AML-193 (cell line): ENCODE data around the gene CCL19.

Source experiments
- DNase-seq, 2 experiments: peaks; one replicate each; lab custom pipeline; 2025; lab: John Stamatoyannopoulos, UW

CCL19 gene

DNA sequence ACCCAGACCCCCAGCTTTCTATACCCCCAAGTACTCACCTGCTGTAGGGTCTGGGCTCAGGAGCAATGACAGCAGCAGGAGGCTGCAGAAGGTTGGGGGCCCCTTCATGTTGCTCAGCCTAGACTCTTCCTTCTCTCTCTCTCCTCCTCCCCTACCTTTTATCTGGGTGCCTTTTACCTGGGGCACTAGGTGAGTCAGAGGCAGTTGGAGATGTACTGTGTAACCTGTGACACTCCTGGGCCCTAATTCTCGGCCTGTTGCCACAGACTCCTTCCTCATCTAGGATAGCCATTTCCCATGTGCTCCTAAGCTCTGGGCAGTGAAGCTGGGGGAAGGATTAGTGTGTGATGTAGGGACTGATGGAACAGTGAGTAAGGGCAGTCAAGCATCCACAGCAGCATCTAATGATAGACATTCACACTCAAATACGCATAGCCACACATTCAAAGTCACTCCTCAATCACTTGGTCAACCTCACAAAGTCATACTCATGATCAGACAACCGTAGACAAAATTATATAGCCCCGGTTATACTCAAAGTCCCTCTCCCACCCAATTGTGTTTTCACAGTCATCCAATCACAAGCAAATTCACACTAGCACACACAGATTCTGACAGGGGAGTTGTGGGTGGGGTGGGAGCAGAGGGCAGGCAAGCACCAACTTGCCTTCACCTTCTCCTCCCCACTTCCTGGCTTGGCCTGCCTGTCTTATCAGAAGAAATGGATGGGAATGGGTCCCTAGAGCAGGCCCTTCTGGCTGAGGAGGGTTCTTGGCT lies 28.4 kb downstream of the CCL19 start, which contains the start of gene CCL27:
Gene CCL27 (minus strand): TSS at position 132 of the 777 bp plus-strand sequence. CDS start 24 bp downstream, at position 108.
- no peak for DNase-seq

DNA sequence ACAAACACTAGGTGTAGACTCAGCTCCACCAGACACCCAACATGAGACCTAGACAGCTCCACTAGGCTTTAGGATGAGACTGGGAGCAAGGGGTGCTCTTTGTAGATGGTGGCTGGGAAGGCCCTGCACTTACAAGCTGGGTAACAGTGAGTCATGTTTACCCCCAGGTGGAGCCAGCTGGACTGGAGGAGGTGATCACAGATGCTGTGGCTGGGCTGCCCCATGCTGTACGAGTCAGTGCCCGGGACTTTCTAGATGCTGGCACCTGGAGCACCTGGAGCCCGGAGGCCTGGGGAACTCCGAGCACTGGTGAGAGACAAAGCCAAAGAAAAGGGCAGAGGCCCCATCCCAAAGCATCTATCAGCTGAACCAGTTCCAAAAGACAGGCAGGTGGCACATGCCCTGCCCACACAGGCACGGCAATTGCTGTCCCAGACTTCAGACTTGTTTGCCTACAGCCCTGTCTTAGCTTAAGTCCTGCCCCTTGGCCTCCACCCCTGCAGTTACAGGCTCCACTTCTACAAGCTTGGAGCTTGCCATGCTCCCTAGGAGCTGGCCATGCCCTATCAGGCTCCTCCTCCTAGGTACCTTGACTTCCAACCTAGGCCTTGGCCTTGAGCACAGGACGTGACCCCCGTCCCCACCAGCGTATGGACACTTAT lies 31.4 kb downstream of the CCL19 start:
- no peak for DNase-seq

DNA sequence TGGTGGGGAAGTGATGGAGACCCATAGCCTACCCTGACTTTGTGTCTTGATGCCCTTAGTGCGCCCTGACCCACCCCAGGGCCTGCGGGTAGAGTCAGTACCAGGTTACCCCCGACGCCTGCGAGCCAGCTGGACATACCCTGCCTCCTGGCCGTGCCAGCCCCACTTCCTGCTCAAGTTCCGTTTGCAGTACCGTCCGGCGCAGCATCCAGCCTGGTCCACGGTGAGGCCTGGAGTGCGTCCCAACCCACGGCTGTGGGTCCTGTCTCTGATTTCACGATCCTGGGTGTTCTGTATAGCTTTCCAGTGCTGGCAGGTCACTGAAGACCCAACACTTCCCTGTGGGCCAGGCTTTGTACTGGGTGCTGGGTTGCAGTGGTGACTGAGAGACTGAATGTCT lies 32.6 kb downstream of the CCL19 start:
- DNase-seq: no peak

DNA sequence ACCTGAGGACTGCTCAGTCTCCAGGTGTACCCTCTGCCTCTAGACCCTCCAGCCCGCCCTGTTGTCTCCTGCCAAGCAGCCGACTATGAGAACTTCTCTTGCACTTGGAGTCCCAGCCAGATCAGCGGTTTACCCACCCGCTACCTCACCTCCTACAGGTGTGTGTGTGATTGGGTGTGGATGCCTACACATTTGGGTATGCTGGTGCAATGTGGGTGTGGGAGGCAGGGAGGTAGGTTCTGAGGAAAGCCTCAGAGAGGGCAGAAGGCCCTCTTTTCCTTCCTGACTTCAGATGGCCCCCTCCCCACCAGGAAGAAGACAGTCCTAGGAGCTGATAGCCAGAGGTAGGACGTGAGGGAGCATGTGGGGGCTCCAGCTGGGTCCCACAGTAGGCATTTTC lies 34.1 kb downstream of the CCL19 start:
- no peak for DNase-seq

DNA sequence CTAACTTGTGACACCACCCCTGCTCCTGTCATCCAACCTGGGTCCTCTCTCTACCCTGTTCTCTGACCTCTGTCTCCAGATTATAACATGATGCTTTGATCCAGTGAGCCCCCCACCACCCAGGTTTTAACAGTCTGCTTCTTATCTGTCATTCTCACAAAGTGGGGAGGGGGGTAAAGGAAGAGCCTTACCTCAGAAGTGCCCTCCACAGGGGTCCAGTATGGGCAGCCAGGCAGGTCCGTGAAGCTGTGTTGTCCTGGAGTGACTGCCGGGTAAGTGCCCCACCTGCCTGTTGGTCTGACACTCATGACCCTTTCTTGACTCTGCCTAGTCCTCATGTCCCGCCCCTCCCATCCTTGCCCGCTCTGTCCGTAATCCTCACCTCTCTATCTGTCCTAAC lies 35.7 kb downstream of the CCL19 start:
- DNase-seq: no peak

DNA sequence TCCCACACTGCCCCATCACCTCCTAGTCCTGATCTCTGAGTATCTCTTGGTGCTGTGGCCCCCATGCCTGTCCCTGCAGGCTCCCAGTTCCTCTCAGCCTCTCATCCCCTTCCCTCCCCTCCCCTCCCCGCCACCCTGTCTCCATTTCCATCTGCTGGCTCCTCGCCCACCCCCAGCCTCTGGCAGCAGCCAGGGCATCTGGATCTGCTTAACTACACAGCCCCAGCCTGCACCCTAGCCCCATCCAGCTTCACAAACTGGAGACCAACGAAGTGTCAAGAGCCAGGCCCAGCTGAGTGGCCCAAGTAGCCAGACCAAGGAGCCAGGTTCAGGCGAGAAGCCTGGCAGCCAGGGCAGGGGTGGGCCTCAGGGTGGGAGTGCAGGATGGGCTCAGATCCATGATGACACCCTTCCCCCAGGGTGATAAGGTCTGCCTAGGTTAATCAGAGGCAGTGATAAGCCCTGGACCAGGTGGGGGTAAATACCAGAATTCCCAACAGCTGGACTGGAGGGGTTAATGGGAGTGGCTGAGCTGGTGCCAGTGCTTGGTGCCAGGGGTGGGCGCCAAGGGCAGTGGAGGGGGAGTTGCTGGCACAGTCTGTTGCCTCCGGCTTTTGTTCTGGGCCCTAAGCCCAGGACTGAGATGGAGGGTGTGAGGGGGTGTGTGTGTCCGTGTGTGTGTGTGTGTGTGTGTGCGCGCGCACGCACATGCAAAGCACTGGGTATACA lies 36.6 kb downstream of the CCL19 start:
- no peak for DNase-seq

DNA sequence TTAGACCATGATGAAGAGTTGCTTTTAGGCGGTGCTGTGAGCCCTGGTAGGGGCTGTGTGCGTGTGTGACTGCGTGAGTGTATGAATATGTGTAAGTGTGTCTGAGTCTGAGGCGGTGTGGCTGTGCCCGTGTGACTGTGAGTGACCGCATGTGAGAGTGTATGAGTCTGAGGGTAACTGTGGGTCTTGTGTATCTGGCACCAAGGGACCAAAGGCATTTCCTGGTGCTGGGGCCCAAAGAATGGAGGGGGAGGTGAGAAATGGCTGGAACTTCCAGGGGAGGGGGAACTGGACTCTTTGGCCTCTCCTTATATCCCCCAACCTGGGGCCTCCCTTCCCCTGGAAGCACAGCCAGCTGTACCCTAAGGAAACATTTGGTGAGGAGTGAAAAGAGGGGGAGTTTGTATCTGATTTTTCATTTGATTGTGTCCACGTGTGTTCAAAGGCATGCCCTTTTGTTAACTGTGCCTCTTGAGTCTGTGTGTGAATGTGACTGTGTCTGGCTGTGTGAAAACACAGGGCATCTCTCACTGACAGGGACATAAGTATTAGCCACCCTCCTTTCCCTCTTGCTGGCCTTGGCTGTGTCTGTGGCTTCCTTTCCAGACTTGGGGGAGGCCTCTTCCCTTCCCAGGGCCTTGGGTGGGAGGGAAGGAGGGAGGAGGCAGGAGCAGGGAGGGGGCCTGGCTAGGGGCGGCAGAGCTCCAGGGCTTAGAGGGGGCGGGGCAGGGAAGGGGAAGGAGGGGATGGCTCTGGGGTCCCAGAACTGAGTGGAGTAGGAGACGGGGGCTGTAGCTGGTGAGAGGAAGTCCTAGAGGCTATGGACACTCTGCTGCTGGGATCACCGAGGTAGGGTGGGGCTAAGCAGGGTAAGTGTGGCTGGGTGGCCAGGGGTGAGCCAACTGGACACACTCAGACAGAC lies 37.7 kb downstream of the CCL19 start:
- no peak for DNase-seq

DNA sequence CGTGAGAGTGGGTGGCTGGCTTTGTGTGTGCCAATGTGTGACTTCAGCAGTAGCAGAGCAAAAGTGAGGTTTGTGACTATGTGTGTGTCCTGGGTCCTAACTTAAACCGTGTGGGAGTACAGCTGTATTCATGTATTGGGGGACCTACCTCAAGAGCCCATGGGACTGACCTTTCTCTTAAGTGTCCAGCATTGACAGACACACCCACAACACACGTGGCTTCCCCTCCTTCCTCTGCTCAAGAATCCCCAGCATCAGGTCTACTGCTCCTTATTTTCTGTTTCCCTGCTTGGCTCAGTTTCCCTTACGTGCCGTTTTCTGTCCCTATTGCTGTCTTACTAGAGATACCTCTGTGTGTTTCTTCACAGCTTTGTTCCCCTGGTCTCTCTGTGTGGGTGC lies 38.5 kb downstream of the CCL19 start:
- no peak for DNase-seq

DNA sequence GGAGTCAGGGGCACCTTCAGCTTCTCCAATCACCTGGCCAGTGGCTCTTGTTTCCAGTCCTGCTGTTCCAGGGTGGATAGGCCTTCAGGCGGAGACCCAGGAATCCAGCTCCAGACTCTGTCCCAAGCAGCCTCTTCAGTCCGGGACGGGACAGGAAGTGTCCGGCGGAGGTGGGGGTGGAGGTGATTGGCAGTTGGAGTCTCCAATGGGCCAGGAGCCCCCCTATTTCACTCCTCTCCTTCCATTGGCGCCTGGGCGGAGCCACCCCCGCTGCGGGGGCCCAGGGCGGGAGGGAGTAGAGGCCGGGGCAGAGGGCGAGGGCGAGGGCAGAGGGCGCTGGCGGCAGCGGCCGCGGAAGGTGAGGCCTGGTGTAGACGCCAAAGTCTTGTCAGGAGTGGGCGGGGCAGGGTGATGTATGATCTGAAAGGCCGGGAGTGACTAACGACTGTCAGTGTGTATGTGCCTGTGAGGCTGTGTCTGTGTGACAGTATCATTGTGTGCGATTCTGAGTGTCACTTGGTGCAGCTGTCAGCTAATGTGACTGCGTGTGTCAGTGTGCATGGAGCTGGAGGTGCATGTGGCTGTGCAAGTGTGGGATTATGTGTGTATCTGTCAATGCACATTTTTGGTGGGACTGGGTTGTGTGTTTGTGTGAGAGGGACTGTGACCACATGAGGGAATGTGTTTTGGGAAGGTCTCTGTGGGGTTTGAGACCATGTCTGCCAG lies 39.0 kb downstream of the CCL19 start, which contains the start of gene IL11RA:
Gene IL11RA (plus strand): TSS at position 310 of the 726 bp plus-strand sequence. CDS start 3,033 bp downstream, outside the sequence.
- DNase-seq: no peak

DNA sequence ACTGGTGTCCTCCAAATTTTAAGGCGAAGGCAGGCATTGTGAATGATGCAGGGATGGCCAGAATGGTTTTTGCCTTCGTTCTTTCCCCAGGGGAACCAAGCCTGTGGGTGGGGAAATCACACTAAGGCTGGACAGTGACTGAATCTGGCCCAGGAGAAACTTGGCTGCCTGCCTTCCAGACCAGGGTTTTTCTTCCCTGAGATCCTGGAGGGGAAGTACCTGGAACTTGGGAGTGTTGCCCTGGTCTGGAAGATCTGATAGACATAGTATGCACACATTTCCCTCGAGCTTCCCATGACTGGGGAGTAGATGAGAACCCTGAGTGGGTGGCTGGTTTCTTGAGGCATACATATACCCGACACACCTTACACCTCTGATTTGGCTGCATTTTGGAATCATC lies 39.8 kb downstream of the CCL19 start:
- no peak for DNase-seq

DNA sequence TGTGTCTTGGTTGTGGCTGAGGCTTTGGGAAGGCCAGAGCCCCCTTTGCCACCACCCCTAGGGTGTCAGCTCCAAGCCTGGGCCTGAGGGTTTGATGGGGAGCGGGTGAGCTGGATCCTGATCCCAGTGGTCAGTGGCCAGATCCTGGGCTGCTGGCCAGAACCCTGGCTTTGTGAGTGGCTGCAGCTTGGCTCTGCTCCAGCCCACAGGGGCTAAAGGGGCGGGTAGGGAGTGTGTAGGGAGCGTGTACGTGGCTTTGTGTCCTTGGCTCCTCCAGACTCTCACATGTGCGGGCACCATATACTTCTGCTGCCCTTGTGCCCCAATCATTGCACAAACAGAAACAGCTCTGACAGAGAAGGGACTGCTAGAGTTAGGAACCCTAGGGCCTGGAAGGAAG lies 40.3 kb downstream of the CCL19 start:
- DNase-seq: no peak

DNA sequence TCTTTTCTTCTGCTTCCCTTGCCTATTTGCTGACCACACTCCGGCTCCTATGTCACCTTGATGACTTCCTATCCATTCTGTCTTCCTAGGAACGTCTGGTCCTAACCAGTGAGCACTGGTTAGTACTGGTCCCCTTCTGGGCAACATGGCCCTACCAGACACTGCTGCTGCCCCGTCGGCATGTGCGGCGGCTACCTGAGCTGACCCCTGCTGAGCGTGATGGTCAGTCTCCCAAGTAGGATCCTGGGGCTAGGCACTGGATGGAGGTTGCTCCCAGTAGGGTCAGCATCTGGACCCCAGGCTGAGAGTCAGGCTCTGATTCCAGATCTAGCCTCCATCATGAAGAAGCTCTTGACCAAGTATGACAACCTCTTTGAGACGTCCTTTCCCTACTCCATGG lies 42.4 kb downstream of the CCL19 start:
- no peak for DNase-seq

DNA sequence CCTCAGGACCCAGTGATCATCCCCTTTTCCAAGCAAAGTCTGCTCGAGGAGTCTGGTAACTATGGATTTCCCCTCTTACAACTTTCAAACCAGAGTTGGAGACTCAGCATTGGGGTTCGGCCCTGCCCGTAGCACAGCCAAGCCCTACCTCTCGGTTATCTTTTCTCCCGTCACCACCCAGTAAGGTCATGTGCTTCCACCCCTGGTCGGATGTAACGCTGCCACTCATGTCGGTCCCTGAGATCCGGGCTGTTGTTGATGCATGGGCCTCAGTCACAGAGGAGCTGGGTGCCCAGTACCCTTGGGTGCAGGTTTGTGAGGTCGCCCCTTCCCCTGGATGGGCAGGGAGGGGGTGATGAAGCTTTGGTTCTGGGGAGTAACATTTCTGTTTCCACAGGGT lies 43.4 kb downstream of the CCL19 start:
- DNase-seq: no peak

DNA sequence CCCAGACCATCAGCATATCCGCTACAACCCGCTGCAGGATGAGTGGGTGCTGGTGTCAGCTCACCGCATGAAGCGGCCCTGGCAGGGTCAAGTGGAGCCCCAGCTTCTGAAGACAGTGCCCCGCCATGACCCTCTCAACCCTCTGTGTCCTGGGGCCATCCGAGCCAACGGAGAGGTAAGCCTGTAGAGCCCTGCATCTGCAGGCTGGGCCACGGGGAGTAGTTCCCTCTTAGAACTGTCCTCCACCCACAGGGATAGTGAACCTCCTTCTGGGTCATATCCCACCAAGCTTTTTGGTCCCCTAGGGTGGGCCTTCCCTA lies 44.0 kb downstream of the CCL19 start:
- DNase-seq: no peak

DNA sequence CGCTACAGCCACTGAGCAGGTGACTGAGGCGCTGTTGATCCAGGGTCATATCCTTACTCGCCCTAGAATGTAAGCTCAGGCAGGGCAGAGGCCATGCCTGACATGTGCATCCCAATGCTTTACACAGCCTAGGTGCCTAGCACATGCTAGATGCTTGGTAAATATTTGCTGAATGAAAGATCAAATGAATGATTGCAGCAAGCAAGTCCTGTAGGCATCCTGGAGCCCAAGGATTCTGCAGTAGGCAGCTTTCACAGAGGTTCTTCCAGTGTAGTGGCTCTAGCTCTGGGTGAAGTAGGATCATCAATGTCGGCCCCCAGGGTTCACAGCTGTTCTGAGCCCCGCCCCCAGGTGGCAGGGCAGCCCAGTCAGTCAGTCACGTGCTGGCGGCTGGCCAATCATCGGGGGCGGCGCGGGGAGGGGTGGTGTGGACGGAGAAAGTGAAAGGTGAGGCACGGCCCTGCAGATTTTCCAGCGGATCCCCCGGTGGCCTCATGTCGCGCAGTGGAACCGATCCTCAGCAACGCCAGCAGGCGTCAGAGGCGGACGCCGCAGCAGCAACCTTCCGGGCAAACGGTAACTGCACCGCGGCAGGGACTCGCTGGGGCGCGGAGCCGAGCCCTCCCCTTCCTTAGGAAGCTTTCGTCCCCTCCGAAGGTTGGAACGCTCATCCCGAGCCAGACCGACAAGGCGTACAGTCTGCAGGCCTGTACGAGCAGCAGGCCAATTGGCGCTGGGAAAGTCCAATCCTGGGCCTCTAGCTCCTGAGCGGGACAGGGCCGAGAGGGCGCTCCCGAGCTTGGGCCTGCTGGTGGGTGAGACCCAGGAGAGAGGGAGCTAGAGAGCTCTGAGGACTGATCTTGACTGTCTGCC lies 44.6 kb downstream of the CCL19 start, which contains the start of gene GALT:
Gene GALT (plus strand): TSS at position 465 of the 873 bp plus-strand sequence. CDS start 30 bp downstream, at position 495.
- DNase-seq: peak; percentile 64 to 75

DNA sequence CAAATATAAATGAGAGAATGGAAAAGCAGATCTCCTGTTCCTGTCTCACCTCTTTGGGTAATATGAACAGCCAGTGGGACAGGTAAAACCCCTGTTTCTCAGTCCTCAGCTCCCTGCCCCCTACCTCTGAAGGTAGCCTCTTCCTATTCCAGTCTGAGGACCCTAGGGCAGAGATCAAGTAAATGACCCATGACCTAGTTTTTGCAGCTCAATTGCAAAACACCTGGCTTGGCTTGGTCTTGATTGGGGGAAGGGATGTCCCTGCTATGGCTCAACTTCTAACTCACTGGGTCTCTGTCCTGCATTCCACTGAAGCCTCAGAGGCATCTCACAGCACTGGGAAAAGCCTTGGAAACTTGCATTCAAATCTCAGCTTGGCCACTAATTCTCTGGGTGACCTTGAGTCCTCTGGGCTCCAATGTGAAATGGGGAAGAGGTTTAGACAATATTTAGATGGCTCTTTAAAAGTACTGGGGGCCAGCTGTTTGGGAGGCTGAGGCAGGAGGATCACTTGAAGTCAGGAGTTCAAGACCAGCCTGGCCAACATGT lies 46.2 kb downstream of the CCL19 start:
- DNase-seq: no peak

DNA sequence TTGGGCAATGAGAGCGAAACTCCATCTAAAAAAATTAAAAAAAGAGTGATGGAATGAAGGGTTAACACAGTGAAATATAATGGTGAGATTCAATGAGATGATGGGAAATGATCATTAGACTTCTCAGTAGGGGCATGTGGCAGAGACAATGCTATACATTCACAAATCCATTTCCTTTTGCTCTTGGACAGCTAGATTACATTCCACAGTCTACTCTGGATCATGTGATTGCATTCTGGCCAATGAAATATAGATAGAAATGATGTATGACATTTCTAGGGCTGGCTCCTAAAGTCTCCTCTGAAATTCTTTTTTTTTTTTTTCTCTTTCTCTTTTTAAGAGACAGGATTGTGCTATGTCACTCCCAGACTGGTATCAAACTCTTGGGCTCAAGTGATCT lies 48.4 kb downstream of the CCL19 start:
- no peak for DNase-seq
